Mammary epithelial cell (primary cell): Measurements from ENCODE around the gene UBE2L3.

Experiments
- EZH2 ChIP-seq: IDR thresholded peaks from 2 replicates; pipeline ENCODE4 v1.6.1; 2012; ENCODE audit warnings: low read length, inconsistent platforms, borderline replicate concordance
- TF ChIP-seq, protein P1 (sequence below), 2 donors: IDR thresholded peaks in 1 of 2; conservative IDR thresholded peaks in 1 of 2; 2 replicates each; pipeline ENCODE4 v1.5.1; 2011 to 2012; ENCODE audit warnings: inconsistent platforms in 2 of 2, low read length in 2 of 2, mild to moderate bottlenecking in 2 of 2, control low read depth in 1 of 2, low read depth in 1 of 2; ENCODE audit not compliant: insufficient read depth in 1 of 2; ENCODE audit errors: extremely low read depth in 1 of 2

GRCh38 chr22:21651521-21652009 is 84.1 kb downstream of the UBE2L3 start:
- TF ChIP-seq, protein P1, sequence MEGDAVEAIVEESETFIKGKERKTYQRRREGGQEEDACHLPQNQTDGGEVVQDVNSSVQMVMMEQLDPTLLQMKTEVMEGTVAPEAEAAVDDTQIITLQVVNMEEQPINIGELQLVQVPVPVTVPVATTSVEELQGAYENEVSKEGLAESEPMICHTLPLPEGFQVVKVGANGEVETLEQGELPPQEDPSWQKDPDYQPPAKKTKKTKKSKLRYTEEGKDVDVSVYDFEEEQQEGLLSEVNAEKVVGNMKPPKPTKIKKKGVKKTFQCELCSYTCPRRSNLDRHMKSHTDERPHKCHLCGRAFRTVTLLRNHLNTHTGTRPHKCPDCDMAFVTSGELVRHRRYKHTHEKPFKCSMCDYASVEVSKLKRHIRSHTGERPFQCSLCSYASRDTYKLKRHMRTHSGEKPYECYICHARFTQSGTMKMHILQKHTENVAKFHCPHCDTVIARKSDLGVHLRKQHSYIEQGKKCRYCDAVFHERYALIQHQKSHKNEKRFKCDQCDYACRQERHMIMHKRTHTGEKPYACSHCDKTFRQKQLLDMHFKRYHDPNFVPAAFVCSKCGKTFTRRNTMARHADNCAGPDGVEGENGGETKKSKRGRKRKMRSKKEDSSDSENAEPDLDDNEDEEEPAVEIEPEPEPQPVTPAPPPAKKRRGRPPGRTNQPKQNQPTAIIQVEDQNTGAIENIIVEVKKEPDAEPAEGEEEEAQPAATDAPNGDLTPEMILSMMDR (conservative IDR thresholded peaks at IDR 0.05 in 1 of 2, IDR thresholded peaks at IDR 0.05 in 1 of 2; ENCODE audit: extremely low read depth in 1 of 2, insufficient read depth in 1 of 2, low read depth in 1 of 2, low read length in 2 of 2): no peak
- no peak for TF ChIP-seq EZH2
